ENCODE results near the gene SLC25A44. TPM values are rescaled to one million over a fixed set of nuclear protein-coding genes. Genes with fewer than 3 reads are reported as not detected.
A peak's percentile ranks its signal among the peaks of the same experiment; 100 is the strongest.

SLC25A44 gene
- total RNA-seq, 1 experiment from 2014 or later: 32.3 TPM

DNA sequence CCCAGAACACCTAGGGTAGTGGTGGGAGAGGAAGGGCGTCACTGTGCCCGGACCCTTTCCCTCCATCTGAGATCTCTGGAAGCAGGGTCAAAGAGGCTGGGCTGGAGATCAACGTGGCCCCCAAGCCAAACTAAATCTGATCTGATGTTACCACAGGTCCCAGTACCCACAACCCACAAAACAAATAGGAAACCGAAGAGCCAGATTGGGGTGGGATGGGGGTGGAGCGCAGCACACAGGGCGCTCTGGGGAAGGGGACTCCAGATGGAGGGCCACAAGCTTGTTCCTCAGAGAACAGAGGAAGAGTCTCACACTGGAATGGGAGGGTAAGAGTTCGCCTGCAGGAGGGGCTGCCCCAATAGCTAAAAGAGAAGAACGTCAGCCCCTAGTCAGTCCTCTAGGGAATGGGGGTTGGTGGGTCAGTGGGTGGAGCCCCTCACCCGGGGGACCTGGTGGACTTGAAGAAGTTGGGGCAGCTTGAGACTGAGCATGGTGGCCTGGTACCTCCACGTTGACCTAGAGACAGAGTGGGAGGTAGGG, 52.4 kb downstream of the SLC25A44 start:
- Mint-ChIP-seq H3K9me3 (ENCODE audit: unreplicated experiment) (no peaks in the 10 kb centered on the region), H3K4me1 (ENCODE audit: insufficient read depth, unreplicated experiment) (peaks cover 35% of the 10 kb centered on the region), H3K36me3 (ENCODE audit: insufficient read depth, unreplicated experiment) (peaks cover 43% of the 10 kb centered on the region), H3K4me3 (ENCODE audit: unreplicated experiment) (no peak overlapping the region), H3K27ac (ENCODE audit: low read depth, unreplicated experiment) (no peak overlapping the region), H3K27me3 (ENCODE audit: insufficient read depth, unreplicated experiment) (no peaks in the 10 kb centered on the region)
- POLR2A ChIA-PET: interaction anchor here (0.6 to 3.3 kb wide), 5 partner anchors 10 to 119 kb away, joined by 3 to 8 read pairs (median 4); partner anchors contain the start of gene TMEM79
- TF ChIP-seq, protein P1, sequence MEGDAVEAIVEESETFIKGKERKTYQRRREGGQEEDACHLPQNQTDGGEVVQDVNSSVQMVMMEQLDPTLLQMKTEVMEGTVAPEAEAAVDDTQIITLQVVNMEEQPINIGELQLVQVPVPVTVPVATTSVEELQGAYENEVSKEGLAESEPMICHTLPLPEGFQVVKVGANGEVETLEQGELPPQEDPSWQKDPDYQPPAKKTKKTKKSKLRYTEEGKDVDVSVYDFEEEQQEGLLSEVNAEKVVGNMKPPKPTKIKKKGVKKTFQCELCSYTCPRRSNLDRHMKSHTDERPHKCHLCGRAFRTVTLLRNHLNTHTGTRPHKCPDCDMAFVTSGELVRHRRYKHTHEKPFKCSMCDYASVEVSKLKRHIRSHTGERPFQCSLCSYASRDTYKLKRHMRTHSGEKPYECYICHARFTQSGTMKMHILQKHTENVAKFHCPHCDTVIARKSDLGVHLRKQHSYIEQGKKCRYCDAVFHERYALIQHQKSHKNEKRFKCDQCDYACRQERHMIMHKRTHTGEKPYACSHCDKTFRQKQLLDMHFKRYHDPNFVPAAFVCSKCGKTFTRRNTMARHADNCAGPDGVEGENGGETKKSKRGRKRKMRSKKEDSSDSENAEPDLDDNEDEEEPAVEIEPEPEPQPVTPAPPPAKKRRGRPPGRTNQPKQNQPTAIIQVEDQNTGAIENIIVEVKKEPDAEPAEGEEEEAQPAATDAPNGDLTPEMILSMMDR (IDR thresholded peaks at IDR 0.05; ENCODE audit: unreplicated experiment): no peak
- BruUV-seq (replicated peaks): no TSS peak
- no peak for DNase-seq (ENCODE audit: unreplicated experiment)
- CTCF ChIA-PET: interaction anchor here (0.6 to 1.9 kb wide), 4 partner anchors 21 to 149 kb away, joined by 3 to 12 read pairs (median 4); no protein-coding TSS in a partner anchor
- intact Hi-C loops (cut with micrococcal nuclease): no loop called here

DNA sequence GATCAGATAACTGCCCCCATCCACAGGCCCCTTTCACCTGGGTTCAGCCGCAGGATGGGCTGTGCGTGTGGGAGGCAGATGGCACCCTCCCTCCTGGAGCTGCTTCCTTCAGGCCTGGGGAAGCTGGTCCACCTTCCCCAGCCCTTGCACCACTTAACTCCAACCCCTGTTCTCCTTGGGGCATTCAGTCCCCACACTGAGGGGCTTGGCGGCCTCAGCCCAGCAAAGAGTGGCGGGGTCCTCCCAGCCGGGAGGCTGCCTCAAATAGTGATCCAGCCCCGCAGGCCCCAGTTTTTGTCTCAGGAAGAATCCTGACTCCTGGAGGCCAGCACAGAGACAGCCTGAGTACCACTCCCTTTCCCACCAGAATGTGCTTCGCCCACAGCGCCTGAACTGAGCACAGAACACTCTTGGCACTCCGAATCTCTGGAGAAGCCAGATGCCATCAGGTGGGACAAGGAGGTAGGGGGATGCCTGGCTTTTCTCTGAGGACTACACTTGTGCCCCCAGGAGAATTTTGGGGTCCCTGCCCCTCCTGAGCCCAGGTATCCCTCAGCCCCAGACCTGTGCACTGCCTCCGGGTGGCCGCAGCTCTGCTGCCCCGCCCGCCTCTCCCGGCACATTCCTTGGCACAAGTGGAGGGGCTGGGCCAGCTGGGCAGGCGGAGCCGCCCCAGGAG, 53.0 kb downstream of the SLC25A44 start:
- peak overlapping the region; percentile 0 for H3K27ac Mint-ChIP-seq (ENCODE audit: low read depth, unreplicated experiment)
- H3K4me1 Mint-ChIP-seq (ENCODE audit: insufficient read depth, unreplicated experiment): peaks cover 29% of the 10 kb centered on the region
- TF ChIP-seq, protein P1 (IDR thresholded peaks at IDR 0.05; ENCODE audit: unreplicated experiment): no peak
- ChIA-PET CTCF (interaction anchor here (0.6 to 1.9 kb wide), 4 partner anchors 12 to 150 kb away, joined by 3 to 12 read pairs (median 4); no protein-coding TSS in a partner anchor), POLR2A (interaction anchor here (0.6 to 3.3 kb wide), 6 partner anchors 10 to 231 kb away, joined by 3 to 8 read pairs (median 5); no protein-coding TSS in a partner anchor)
- no peaks in the 10 kb centered on the region for H3K9me3 Mint-ChIP-seq (ENCODE audit: unreplicated experiment)
- H3K36me3 Mint-ChIP-seq (ENCODE audit: insufficient read depth, unreplicated experiment): peaks cover 41% of the 10 kb centered on the region
- no peaks in the 10 kb centered on the region for H3K27me3 Mint-ChIP-seq (ENCODE audit: insufficient read depth, unreplicated experiment)
- H3K4me3 Mint-ChIP-seq (ENCODE audit: unreplicated experiment): no peak overlapping the region
- TSS peak; percentile 2 for BruUV-seq (replicated peaks)
- intact Hi-C loops (cut with micrococcal nuclease): no loop called here
- DNase-seq (ENCODE audit: unreplicated experiment): peak; percentile 51

DNA sequence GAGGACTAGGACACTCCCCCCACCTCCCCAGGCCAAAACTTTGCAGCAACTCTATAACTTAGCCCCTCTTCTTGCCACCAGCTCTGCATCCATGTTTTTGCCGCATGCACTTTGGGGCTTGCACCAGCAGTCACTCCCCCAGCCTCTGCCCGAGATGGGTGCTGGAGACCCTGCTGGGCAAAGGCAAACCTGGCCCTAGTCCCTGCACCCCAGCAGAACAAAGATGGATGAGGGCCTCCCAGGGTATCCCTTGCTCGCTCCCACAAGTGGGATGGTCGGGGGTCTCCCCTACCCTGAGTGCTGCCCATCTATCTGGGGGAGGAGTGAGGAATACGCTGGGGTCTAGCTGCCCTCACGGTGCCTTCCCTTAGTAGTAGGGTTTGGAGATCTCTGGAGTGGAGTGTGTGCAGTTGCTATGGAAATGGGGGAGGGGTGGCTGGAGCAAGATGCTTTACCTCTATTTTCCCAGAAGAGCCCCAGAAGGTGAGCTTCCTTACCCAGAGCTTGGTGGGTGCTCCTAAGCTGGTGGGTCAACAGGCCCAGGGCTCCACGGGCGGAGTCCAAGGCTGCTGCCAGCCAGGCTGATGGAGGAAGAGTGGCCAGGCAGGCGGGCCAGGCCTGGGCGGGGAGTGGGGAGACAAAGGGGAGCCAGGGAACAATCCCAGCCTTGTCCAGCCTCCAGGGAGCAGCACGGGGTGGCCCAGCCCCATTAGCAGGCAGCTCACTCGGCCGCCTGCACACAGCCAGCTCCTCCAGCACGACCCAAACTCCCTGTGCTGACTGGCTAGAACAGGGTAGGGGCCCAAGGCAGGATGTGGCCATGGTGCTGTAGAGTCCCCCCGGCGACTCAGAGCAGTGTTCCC, 53.8 kb downstream of the SLC25A44 start, which contains the start of gene PAQR6:
PAQR6 (minus strand) TSS at position 597 of the 863 bp plus-strand sequence. CDS start 1,325 bp downstream, outside the sequence.
- H3K9me3 Mint-ChIP-seq (ENCODE audit: unreplicated experiment): no peaks in the 10 kb centered on the region
- no peaks in the 10 kb centered on the region for H3K27me3 Mint-ChIP-seq (ENCODE audit: insufficient read depth, unreplicated experiment)
- H3K36me3 Mint-ChIP-seq (ENCODE audit: insufficient read depth, unreplicated experiment): peaks cover 45% of the 10 kb centered on the region
- ChIA-PET CTCF (interaction anchor here (0.7 to 1.9 kb wide), 3 partner anchors 11 to 38 kb away, joined by 3 to 12 read pairs (median 4); no protein-coding TSS in a partner anchor), POLR2A (interaction anchor here (0.6 to 3.3 kb wide), 9 partner anchors 9 to 231 kb away, joined by 3 to 8 read pairs (median 3); partner anchors contain the start of gene SMG5)
- DNase-seq (ENCODE audit: unreplicated experiment): no peak
- intact Hi-C loops (cut with micrococcal nuclease): no loop called here
- no TSS peak for BruUV-seq (replicated peaks)
- peak within 1 kb of the TSS; percentile 0 for H3K27ac Mint-ChIP-seq (ENCODE audit: low read depth, unreplicated experiment)
- H3K4me1 Mint-ChIP-seq (ENCODE audit: insufficient read depth, unreplicated experiment): peaks cover 22% of the 10 kb centered on the region
- H3K4me3 Mint-ChIP-seq (ENCODE audit: unreplicated experiment): no peak within 1 kb of the TSS
- TF ChIP-seq, protein P1 (IDR thresholded peaks at IDR 0.05; ENCODE audit: unreplicated experiment): no peak
